Adrenal gland (tissue), 5 donors: ENCODE measurements around the gene JADE2.

Source experiments
- CTCF ChIP-seq, 6 experiments: fragments of 450-650 bp in 4 of 6; fragments of 200-600 bp in 2 of 6; sonication (generic) in 1 of 6; IDR thresholded peaks; 1 replicate in 5 of 6; 2 replicates in 1 of 6; pipeline versions ENCODE4 v1.5.1 to v1.8.0; 2016 to 2021; ENCODE audit warnings: antibody characterized with exemption in 6 of 6, mild to moderate bottlenecking in 2 of 6, moderate library complexity in 1 of 6
- POLR2A ChIP-seq, 2 donors: fragments of 450-650 bp; IDR thresholded peaks; one replicate each; pipeline ENCODE4 v1.6.1; 2017; ENCODE audit warnings: antibody characterized with exemption in 2 of 2, mild to moderate bottlenecking in 2 of 2, moderate library complexity in 1 of 2
- donor health status: DM: no; HTN: no; CAD: no.

DNA sequence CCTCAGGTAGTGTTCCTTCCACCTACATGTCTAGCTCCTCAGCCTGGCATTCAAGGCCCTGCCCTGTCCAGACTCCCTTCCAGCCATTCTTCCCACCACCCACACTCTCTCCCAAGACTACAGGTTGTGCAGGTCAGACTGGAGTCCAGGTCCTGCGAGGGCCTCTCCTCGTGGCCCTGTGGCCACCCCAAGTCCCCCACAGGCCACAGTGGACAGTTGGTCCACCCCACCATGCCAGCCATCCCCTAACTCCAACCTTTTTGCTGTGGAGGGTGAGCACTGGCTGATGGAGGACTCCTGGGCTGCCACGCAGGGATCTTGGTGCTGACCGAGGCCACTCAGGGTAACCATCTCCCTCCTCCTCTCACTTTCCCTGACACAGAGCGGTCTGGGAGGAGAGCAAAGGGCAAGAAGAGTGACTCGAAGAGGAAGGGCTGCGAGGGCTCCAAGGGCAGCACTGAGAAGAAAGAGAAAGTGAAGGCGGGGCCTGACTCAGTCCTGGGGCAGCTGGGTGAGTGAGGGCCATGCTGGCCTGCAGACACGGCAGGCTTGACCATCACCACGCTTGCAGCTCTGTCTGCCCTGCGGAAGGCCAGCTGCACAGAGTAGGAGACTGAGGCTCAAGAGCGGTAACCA is 51.0 kb downstream of the JADE2 start:
- TF ChIP-seq POLR2A (IDR thresholded peaks at IDR 0.05) (peak in 1 of 2 donors; percentile 4), CTCF (IDR thresholded peaks at IDR 0.05) (no peak)
